GM18873 (cell line): Measurements from ENCODE around the gene PPP2R3A.

Experiments used
- ATAC-seq: cut with Tn5 transposase; IDR thresholded peaks from one replicate; pipeline ENCODE4 v1.9.1; 2021; ENCODE audit warnings: mild to moderate bottlenecking, moderate library complexity, moderate number of reproducible peaks; ENCODE audit not compliant: unreplicated experiment, low FRiP score

PPP2R3A gene

GRCh38 chr3:136022529-136023263, 57.2 kb downstream of the PPP2R3A start:
- ATAC-seq: no peak

DNA sequence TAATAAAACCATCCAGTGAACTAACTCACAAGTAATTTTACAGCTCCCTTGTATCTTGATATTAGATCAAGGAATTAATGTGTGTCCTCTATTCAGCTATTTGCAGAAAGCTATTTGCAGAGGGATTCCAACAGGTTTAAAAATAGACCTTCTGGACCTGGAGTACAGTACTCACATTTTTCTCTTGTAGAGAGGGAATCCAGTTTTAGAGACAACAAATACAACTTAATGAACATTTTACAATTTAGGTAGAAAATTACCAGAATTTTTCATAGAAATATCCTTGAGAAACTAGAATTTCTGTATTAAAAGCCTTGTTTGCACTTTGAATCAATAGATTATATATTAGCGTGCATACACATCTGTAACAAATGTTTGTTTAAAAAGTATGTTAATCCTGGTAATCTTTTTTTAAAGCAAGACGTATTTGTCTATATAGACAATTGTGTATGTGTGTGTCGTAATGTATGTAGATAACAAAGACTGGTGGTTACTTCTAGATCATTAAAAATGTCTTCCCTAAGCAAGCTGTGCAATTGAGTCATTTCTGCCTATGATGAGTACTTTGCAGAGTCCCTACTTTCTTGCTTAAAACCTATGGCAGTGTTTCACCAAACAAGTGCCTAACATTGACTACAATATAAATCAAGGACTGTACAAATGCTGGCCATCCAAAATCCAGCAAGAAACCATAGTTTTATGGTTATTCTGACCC, 57.9 kb downstream of the PPP2R3A start:
- no peak for ATAC-seq

DNA sequence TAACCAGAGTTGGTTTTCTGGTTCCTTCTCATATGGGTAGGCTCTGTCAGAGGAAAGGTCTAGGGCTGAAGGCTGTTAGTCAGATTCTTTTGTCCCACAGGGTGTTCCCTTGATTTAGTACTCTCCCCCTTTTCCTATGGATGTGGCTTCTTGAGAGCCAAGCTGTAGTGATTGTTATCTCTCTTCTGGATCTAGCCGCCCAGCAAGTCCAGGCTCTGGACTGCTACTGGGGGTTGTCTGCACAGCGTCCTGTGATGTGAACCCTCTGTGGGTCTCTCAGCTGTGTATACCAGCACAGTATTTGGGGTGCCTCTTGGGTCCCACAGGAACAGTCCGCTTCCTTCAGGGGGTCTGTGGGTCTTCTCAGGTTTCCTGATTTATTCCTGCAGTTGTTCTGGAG, 70.8 kb downstream of the PPP2R3A start:
- ATAC-seq: no peak

- ATAC-seq: no peak
Observed at GRCh38 chr3:136038668-136039067, 73.1 kb downstream of the PPP2R3A start.

- ATAC-seq: no peak
Observed at GRCh38 chr3:136042608-136043221, 77.2 kb downstream of the PPP2R3A start.

DNA sequence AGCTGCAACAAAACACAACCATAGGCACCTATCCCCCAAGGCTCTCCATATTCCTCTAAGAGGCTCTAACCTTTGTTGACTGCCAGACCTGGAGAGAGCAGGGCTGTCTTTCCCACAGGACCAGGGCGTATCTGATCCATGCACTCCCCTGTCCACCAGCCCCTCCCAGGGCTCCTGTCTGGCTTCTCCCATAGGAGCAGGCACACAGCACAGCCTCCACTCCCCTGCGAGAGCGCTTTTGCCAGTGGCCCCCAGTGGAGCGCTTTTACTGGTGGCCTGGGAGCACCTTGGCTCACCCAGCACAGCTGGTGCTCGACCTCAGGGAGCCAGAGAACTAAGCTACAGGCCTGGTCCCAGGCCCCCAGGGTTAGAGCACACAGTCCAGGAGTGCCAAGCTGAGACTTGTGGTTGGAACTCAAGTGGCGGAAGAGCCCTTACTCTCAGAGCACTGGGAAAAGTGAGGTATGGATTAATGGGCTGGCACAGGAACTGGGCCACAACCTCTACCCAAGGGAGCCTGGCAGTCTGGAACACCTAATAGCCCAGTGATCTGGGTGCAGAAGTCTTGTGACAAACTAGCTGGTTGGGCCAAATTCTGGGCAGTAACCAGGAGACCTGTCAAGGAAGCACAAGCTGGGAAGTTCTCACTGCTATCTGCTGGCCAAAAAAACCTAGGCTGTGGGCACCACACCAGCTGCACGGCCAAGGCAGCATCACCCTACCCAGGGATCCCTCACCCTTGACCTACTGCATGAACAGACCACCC, 79.6 kb downstream of the PPP2R3A start:
- ATAC-seq: no peak

DNA sequence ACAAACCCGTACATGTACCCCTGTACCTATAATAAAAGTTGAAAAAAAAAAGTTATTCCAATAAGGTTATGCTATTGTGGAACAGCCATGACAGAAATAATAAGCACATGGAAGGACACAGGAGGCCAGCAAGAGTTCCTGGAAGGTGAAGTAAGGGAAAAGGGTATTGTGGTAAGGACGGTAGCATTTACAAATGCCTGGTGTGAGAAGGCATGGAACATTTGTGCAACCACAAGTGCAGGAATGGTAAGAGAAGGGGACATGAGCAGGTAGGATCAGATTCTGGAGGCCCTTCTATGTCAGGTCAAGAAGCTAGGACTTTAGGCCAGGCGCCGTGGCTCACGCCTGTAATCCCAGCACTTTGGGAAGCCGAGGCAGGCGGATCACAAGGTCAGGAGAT, 82.5 kb downstream of the PPP2R3A start:
- no peak for ATAC-seq

DNA sequence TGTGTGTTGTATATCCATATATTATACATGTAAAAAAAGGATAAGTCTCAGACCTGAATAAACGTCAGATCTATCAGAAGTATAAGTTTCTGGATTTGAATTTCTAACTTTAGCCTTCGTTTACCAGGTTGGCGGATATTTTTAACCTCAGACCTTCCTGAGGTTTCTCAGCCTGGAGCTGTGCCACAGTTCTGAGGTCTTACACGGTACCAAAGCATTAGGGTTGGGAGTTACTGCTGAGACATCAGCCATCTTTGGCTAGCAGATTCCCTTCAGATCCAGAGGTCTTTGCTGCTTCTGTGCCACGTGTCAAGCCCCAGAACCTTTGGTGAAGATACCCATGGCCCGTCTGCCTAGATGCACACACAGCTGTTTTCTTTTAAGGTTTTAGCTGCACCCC, 84.7 kb downstream of the PPP2R3A start:
- no peak for ATAC-seq

DNA sequence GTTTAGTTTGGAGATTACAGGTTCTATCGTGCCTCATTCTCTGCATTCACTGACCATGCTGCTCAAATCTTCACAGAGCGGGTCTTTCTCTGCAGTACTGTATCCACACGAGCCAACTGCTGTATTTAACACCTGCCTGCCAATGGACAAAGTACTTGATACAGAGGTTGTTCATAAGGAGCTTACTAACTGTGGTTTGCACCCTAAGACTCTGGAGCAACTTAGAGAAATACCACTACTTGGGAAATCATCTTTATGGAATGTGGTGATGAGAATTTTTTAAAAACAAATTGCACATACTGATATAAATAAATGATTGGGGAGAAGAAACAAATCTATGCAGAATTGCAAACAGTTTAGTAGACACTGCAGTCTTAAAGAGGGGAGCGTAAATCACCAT, 90.0 kb downstream of the PPP2R3A start:
- ATAC-seq: no peak

GRCh38 chr3:136067211-136067610, 101.7 kb downstream of the PPP2R3A start:
- ATAC-seq: no peak

DNA sequence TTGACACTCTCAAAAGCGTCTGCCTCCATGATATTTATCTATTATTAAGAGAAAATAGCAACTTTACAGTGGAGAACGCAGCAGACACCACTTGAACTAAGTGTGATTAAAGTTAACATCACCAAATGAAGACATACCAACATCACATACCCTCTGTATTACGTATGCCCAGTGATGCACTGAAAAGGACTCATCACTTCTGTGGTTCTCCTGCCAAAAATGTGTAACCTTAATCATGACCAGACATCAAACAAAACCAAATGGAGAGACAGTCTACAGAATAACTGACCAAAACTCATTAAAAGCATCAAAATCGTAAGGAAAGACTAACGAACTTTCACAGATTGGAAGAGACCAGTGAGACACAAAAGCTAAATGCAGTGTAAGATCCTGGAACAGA, 103.2 kb downstream of the PPP2R3A start:
- no peak for ATAC-seq

DNA sequence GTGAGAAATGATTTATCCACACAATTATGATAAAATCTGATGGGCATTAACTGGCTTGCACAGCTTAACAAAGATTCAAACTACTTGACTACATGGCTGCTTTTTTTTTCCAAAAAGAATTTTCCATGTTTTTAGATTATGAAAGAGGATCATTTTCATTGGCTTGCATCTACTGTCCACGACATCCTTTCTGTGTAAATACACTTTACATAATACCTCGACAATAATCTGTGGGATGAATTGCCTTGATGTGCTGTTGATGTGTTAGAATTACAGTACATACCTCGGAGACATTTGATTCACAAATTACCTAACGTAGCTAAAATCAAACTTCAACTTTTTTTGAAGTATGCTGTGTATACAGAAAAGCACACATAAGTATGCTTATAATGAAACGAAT, 104.4 kb downstream of the PPP2R3A start:
- ATAC-seq: no peak

- no peak for ATAC-seq
Observed at GRCh38 chr3:136070334-136070733, 104.8 kb downstream of the PPP2R3A start.

DNA sequence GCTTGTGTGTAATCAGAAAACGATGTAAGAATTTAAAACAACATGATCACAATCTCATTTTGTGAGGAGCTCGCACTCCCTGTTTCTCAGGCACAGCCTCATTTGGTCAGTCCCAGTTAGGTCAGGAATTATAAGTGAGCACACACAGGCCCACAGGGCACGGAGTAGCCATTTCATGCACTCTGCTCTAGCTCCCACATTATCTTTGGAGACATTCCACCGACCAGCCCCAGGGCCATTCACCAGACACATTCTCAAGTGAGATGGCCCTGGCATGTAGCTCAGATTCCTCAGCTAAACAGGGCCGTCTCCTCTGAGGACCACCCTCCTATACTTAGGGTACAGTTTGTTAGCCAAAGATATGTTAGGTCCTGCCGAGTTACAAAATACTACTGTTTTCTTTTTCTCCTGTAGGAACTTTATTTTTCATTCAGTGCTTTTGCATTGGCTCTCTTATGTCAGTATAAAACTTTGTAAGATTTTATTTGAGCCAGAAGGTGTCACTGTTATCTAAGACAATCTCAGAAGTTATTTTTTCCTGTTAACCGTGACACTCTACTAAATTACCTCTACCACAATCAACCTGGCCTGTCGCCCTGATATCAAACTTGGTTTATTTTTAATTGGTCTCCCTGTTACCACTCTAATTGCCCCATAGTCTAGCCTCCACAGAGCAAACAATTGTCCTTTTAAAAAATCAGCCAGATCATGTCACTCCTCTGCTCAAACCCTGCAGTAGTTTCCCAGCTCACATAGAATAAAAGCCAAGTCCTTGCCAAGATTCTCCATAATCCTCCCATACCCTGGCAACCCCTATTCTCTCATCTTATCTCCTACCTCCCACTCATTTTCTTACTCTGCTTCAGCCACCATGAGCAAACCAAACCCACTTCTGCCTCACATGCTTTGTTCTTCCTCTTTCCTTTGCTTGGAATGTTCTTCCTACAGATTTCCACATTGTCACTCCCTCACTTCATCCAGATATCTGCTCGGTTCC, 105.7 kb downstream of the PPP2R3A start:
- no peak for ATAC-seq

- ATAC-seq: no peak
Observed at GRCh38 chr3:136074546-136075170, 109.1 kb downstream of the PPP2R3A start.

DNA sequence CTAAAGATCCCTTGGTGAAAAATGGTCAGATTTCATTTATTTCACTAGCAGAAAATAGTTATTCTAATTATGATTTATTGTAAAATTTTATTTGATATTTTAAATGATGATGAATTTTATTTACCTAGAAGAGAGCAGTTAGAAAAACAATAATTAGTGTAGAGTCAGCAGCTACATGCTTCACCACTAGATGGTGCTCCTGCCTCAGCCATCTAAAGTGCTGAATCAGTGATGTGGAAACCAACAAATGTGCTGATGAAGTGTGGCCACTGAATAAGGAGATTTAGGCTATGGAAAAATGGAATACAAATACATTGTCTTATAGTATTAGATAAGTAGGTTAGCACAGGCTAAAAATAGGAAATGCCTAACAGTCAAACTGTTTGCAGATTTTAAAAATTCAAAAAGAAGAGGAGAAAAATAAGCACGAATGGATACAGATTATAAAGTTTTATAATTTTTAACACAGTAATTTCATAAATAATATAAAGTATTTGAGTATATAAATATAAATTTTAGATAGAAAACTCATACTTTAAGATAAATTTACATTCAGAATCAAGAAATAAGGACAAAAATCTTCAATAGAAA, 109.8 kb downstream of the PPP2R3A start:
- ATAC-seq: no peak

GRCh38 chr3:136075811-136076210, 110.3 kb downstream of the PPP2R3A start:
- ATAC-seq: no peak

DNA sequence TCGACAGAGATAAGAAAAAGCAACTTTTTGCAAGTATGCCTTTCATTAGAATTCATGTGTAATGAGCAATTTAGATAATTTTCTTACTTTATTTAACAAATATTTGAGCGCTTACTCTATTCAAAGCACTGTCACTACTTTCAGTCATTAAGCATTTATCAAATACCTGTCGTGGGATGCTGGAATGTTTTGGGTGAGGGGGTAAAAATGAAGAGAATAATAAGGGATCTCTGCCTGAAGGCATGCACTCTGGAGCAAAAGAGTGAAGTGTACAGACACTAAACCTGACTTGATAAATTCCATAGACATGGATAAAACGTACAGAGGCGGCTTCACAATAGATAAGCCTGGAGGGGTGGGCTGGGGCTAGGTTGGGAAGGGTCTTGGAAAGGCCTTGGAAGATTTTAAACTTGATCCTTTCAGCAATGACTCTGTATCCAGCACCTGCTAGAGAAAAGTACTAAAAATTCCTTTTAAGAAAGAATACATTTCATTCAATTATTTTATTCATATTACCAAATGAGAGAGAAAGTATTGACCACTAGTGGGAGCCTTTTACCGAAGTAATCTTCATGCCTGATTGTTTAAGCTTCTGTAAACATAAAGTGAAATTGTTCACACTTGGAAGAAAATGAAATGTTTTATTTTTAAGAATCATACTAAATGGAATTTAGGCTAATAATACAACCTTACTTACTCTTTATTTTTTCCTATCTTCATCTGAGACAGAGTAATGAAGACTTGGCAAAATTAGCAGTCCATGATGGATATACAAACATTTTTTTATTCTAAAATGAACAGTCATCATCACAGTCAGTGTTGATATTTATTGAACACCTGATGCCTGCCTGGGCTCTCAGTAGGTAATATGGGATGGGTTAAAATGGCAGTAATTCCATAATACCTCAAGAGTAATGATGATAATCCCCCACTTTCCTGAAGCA, 113.2 kb downstream of the PPP2R3A start:
- no peak for ATAC-seq
